IPS-20b (cell line): ENCODE results near the gene C6orf132.

ENCODE experiments used
- H3K27ac ChIP-seq: one replicate; pipeline ENCODE4 v1.5.1; 2013; ENCODE audit warnings: low read length
- H3K27me3 ChIP-seq: 2 replicates; pipeline ENCODE4 v1.6.1; 2013; ENCODE audit warnings: mild to moderate bottlenecking, low read length, inconsistent platforms; ENCODE audit not compliant: insufficient read depth
- H3K36me3 ChIP-seq: 2 replicates; pipeline ENCODE4 v1.6.1; 2013; ENCODE audit warnings: low read depth, mild to moderate bottlenecking, inconsistent platforms, low read length, moderate library complexity; ENCODE audit not compliant: insufficient read depth
- H3K4me1 ChIP-seq: 2 replicates; pipeline ENCODE4 v1.6.1; 2013; ENCODE audit warnings: mild to moderate bottlenecking, control low read depth, inconsistent platforms, low read length, moderate library complexity; ENCODE audit not compliant: insufficient read depth
- H3K4me3 ChIP-seq: 2 replicates; pipeline ENCODE4 v1.5.1; 2013; ENCODE audit warnings: mild to moderate bottlenecking, low read length, inconsistent platforms
- H3K9ac ChIP-seq: 2 replicates; pipeline ENCODE4 v1.6.1; 2013; ENCODE audit warnings: low read depth, mild to moderate bottlenecking, inconsistent platforms, low read length, moderate library complexity
- H3K9me3 ChIP-seq: 2 replicates; pipeline ENCODE4 v1.6.1; 2013; ENCODE audit warnings: mild to moderate bottlenecking, low read depth, low read length, inconsistent platforms; ENCODE audit not compliant: insufficient read depth

The C6orf132 gene

GRCh38 chr6:42059743-42060142 lies 82.7 kb downstream of the C6orf132 start:
- Histone ChIP-seq H3K4me3 (no peak overlapping the region), H3K9me3 (no peaks in the 10 kb centered on the region), H3K36me3 (peaks cover 88% of the 10 kb centered on the region)

GRCh38 chr6:42053601-42054000 lies 88.8 kb downstream of the C6orf132 start:
- Histone ChIP-seq H3K4me1 (no peaks in the 10 kb centered on the region), H3K27me3 (peaks cover 15% of the 10 kb centered on the region), H3K4me3 (no peak overlapping the region), H3K27ac (no peak overlapping the region), H3K9me3 (no peaks in the 10 kb centered on the region), H3K36me3 (peaks cover 64% of the 10 kb centered on the region), H3K9ac (no peak overlapping the region)

More at GRCh38 chr6:42059743-42060142, 82.7 kb downstream of the C6orf132 start:
- Histone ChIP-seq H3K27me3 (no peaks in the 10 kb centered on the region), H3K9ac (no peak overlapping the region), H3K4me1 (no peaks in the 10 kb centered on the region), H3K27ac (no peak overlapping the region)

- H3K4me3 ChIP-seq: peak overlapping the region; percentile 96
- peak overlapping the region; percentile 94; the same call in 1 of the 2 replicates for H3K9ac ChIP-seq
These were observed 91.2 kb downstream of the C6orf132 start for GRCh38 chr6:42051268-42051653.

More at GRCh38 chr6:42051268-42051653, 91.2 kb downstream of the C6orf132 start:
- no peaks in the 10 kb centered on the region; the same call in 1 of the 2 replicates for H3K9me3 ChIP-seq
- no peak overlapping the region for H3K27ac ChIP-seq
- no peaks in the 10 kb centered on the region for H3K4me1 ChIP-seq
- peaks cover 41% of the 10 kb centered on the region for H3K36me3 ChIP-seq
- peaks cover 38% of the 10 kb centered on the region for H3K27me3 ChIP-seq
